ENCODE measurements around the gene MSGN1.
"Not testable (repeated sequence)": the region's sequence is repeated elsewhere in the genome, so short reads cannot be mapped to it uniquely, and the experiment has no call there.

The MSGN1 gene

GRCh38 chr2:17805166-17805565, 11.1 kb upstream of the MSGN1 start:
- no peak for DNase-seq (ENCODE audit: low read depth)

DNA sequence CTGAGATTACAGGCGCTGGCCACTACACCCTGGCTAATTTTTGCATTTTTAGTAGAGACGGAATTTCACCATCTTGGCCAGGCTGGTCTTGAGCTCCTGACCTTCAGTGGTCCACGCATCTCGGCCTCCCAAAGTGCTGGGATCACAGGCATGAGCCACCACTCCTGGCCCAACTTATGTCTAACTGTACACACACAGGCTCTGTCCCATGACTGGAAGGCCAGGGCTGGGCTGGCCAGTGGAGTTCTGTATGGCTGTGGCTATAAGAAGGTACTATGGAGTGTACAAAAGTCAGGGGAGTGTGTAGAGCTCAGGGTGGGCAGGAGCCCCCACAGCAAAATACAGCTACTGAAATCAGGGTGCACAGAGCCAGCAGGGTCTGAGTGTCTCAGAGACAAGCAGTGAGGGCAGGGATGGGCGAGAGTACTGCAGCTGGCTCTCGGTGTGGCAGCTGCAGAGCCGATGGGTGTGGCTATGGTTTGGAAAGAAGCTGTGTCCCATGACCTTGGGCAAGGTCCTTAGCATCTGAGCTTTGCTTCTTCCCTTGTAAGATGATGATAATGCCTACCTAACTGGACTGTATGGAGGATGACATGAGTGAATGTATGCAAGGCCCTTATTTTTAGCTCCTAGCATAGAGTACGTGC, 10.4 kb upstream of the MSGN1 start:
- DNase-seq (ENCODE audit: low read depth) = no peak

DNA sequence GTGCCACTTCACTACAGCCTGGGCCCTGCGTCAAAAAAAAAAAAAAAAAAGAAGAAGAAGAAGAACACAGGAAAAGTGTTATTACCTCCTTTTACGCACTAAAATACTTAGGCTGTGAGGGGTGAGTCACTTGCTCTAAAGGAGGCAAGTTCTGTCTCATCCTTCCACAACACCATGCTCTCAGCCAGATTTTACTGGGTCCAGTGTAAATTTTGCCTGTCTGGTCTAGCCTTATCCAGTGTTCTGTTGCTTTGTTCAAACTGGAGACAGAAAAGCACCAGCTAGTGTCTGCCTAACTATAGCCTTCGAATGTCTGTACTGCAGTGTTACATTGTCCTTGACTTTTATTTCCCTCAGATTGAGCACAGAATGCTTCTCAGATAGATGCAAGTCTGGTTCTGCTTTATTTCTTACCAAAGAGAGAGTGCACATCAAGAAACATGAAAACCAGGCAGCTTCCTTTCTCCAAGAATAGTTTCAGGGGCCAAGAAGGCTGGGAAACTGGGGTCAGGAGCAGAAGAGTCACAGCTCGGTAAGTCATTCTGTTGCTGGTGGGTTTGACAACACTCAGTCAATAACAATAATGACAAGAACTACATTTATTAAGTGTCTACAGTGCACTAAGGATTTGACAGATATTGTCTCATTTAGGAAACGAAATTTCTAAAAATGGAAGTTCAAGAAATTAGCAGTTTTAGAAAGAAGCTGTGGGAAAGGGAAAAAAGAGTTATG, 3.1 kb upstream of the MSGN1 start:
- DNase-seq (ENCODE audit: low read depth) = no peak

DNA sequence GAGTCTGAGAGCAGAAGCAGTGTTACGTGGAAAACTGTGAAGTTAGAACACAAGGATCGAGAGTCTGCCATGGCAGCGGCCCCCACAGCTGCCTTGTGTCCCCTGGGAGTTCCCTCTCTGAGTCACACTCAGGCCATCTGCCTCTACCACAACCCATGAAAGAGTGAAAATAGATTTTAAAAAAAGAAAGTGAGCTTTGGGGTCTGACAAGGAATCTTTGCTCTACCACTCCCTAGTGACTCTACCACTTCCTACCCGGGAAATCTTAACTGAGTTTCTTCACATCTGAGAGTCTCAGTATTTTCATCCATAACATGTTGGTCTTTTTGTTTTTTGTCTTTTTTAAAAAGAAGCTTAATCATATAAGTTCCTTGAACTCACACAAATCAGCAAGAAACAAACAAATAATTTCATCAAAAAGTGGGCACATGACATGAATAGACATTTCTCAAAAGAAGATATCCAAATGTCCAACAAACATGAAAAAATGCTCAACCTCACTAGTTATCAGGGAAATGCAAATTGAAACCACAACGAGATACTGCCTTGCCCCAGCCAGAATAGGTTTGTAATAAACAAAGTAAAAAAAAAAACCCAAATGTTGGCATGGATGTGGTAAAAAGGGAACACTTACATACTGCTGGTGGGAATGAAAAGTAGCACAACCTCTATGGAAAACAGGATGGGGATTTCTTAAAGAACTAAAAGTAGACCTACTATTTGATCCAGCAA, 2.4 kb upstream of the MSGN1 start:
- no peak for DNase-seq (ENCODE audit: low read depth)

DNA sequence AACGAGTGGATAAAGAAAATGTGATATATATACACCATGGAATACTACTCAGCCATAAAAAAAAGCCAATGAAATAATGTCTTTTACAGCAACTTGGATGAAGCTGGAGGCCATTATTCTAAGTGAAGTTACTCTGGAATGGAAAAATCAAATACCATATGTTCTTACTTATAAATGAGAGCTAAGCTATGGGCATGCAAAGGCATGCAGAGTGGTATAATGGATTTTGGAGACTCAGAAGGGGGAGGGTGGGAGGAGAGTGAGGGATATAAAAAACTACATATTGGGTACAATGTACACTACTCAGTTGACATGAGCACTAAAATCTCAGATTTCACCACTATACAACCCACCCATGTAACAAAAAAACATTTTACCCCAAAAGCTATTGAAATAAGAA, 1.7 kb upstream of the MSGN1 start:
- DNase-seq (ENCODE audit: low read depth) = no peak

GRCh38 chr2:17815468-17816184, 634 bp upstream of the MSGN1 start:
- DNase-seq (ENCODE audit: low read depth) = no peak

GRCh38 chr2:17818235-17818815, 2.1 kb downstream of the MSGN1 start:
- no peak for DNase-seq (ENCODE audit: low read depth)

DNA sequence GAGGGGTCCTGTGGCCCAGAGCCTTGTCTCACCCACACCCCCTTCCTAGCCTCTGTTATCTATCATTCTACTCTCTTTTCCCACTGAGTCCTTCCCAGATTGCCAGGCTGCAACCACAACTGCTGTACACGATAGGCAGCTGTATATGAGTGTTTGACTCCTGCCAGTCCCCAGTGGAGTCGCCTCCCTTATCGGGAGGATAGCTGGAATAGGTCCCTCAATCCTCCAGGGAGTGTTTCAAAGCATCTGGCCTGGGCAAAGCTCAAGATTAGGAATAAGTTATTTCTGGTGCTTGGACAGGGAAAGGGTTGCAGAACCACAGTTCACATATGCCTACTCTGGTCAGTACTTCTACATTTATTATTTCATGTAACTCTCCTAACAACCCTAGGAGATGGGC, 4.8 kb downstream of the MSGN1 start:
- DNase-seq (ENCODE audit: low read depth) = no peak

DNA sequence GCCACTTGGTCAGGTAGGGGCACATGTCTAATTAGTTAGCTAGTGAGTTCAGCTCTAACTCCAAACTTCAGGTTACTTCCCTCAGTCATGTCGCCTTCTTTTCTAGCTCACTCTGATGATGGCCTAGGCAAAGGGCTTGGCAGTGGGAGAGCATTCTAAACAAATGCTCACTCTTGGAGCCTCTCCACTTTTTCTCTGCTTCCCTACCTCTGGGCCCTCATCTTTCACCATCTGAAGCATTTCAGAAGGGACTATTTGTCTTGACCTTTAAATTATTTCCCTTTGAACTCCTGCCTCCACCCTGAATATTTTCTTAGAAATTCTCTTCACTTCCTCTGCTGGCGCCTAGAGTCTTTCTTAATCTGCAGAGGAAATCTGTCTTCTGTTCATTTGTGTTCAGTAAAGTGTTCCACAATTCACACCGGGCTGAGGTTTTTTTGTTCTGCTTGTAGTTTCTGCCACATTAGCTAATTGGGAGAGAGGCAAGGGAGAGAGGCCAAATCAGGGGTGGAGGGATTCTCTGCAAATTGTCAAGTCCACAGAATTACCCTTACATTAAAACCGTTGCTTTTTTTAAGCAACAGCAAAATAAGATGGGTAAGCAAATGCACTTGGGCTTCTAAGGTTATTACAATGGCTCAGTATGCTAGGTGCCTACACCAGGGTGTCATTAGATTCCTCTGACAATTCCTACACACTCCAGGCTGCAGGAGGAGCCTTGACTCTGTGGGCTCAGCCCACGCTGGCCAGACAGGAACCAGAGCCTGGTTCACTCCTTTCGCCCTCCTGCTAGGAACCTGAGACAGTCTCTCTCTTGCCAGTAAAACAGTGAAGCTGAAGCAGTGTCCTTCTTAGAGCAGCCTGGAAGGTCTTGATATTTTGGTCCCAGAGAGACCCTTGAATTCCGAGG, 5.5 kb downstream of the MSGN1 start:
- no peak for DNase-seq (ENCODE audit: low read depth)

DNA sequence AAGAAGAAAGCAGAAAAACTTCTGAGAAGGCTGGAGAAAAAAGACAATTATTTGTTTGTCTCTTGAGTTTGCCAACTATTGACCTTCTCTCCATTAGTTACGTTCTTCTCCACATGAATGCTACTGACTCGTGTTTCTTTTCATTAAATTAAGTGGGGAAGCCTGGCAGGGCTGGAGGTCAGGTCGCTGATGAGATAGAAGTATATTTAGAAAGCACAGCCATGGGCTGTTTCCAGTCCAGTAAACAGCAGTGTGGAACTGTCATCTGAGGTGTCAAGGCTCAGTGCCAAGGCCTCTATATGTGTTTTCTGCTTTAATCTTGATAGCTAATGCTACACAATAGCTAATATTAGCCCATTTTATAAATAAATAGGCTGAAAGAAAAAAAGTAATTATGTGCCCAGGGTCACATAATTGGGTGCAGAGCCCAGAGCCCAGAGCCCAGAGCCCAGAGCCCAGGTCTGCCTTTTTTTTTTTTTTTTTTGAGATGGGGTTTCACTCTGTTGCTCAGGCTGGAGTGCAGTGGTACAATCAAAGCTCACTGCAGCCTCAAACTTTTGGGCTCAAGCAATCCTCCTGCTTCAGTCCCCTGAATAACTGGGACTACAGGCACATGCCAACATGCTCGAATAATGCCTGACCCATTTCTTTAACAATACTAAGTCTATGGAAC, 6.3 kb downstream of the MSGN1 start:
- DNase-seq (ENCODE audit: low read depth) = no peak

DNA sequence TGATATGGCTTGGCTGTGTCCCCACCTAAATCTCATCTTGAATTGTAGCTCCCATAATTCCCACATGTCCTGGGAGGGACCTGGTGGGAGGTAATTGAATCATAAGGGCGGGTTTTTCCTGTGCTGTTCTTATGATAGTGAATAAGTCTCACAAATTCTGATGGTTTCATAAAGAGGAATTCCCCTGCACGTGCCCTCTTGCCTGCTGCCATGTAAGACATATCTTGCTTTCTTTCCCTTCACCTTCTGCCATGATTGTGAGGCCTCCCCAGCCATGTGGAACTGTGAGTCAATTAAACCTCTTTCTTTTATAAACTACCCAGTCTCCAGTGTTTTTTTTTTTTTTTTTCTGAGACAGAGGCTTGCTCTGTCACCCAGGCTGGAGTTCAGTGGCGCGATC, 7.4 kb downstream of the MSGN1 start:
- DNase-seq (ENCODE audit: low read depth) = not testable (repeated sequence)

GRCh38 chr2:17827316-17827715, 11.1 kb downstream of the MSGN1 start:
- DNase-seq (ENCODE audit: low read depth) = no peak

DNA sequence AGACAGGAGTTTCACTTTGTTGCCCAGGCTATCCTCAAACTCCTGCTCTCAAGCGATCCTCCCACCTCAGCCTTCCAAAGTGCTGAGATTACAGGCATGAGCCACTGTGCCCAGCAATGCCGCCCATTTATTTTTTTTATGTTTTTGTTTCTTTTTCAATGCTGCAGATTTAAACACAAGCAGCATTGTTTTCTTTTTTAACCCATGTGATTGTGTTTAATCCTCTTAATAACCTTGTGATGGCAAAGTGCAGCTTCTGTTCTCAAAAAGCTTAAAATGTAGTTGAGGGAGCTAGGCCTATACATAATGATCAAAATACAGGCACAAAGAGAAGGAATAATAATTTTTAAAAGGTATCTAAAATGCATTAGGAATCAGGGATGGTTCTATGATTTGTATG, 11.5 kb downstream of the MSGN1 start:
- DNase-seq (ENCODE audit: low read depth) = no peak

DNA sequence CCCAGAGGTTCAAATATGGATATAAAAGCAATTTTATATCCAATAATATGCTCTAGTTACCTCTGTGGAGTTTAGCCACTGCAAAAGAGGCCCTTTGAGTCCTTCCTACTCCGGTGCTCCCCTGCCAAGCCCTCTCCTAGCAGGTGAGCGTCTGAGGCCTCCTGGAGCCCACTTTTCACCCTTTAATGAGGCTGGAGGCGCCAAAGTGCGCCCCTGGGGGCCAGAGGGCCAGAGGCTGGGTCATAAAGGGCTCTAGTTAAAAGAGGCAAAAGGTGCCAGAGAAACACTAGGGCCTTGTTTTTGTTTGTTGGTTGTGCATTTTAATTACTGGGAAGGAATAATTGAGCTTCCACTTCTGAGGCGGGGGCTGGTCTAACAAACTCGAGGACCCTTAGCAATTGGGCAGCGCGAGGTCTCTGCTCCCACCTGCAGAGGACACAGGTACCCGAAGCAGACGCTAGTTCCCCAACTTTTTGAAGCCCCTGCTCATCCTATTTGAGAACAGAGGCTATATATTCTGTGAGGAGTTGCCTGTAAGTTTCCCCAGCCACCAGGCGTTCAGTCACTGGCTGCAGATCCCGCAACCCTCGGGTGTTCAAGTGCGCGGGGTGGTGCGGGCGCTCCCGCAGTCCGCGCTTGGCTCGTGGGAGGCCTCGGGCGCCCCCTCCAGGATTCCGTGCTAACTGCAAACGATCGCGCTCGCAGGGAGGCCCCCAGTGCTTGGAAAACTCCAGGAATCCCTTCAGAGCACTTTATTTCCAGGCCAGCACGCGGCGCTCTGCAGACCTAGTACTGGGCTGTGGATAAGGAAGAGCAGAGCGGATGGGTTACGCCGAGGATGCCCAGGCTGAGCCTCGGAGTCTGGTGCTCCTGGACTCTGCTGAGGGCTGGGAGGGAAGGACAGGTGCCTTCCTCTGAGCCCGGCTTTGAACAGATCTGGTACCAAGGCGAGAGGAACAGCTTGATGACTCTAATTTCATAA, 14.1 kb downstream of the MSGN1 start:
- DNase-seq (ENCODE audit: low read depth) = peak; percentile 53

- DNase-seq (ENCODE audit: low read depth) = no peak
Observed at GRCh38 chr2:17835516-17835915, 19.3 kb downstream of the MSGN1 start.

DNA sequence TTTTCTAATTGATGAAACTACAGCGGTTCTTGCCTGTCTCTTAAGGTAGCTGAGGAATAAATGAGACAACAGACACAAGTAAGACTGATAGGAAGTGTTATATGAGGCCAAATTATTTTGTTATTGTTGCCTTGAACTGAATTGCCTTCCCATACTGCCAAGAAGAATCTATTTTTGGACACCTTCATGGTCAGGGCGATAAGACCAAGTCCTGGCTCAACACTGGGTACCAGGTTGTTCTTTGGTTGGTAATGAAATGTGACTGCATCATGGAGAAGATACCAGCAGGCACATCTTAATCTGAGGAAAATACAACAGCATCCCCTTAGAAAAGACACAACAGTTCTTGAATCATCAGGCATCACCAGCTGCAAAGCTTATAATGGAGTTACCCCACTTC, 23.7 kb downstream of the MSGN1 start:
- DNase-seq (ENCODE audit: low read depth) = no peak

DNA sequence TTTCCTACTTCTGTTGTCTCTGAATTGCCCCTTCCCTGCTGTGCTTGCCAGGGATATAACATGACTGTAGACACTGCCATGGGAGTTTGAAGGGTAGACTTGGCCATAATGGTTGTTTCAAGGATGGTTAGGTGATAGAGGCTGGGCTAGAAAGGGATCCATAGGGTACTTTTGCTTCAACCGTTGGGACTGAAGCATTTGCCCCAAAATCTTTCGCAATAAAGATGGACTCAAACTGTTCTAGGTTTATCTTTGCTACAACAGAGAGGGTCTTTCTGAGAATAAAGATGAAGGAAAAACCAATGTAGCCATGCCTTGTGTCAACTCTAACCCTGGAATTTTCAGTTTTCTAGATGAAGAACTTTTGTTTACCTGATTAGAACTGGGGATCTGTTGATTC, 27.2 kb downstream of the MSGN1 start:
- DNase-seq (ENCODE audit: low read depth) = no peak

DNA sequence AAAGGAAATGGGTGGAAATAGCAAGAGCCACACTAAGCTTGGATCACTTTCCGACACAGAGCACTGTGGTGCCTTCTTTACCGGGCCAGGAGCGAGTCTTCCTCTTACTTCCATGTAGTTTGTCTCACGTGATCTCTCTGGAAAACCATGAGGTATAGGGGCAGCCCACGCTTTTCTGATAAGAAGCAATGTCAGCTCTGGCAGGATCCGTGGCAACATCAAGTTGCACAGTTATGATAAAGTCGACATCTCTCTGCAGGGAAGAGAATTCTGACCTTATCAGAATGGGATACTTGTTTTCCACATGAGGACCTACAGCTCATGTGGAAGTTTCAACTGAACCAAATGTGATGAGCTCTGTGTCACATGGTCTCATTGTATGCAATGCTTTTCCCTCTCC, 29.5 kb downstream of the MSGN1 start:
- no peak for DNase-seq (ENCODE audit: low read depth)

- DNase-seq (ENCODE audit: low read depth) = no peak
Observed at GRCh38 chr2:17846676-17847075, 30.4 kb downstream of the MSGN1 start.

All from HS-27A (cell line).